ENCODE results near the gene TNS3.
"Not testable (repeated sequence)": the region's sequence is repeated elsewhere in the genome, so short reads cannot be mapped to it uniquely, and the experiment has no call there.

The TNS3 gene

GRCh38 chr7:47266131-47266706 is 315.7 kb downstream of the TNS3 start:
- peak; percentile 69 for DNase-seq

- no peak for DNase-seq
Observed at GRCh38 chr7:47265621-47266020, 316.3 kb downstream of the TNS3 start.

GRCh38 chr7:47264021-47264651 is 317.8 kb downstream of the TNS3 start:
- DNase-seq = no peak

- peak; percentile 33 for DNase-seq
Observed at GRCh38 chr7:47262881-47263280, 319.0 kb downstream of the TNS3 start.

GRCh38 chr7:47262160-47262559 is 319.8 kb downstream of the TNS3 start:
- DNase-seq = not testable (repeated sequence)

- no peak for DNase-seq
Observed at GRCh38 chr7:47260270-47260669, 321.6 kb downstream of the TNS3 start.

- no peak for DNase-seq
Observed at GRCh38 chr7:47259682-47260081, 322.2 kb downstream of the TNS3 start.

GRCh38 chr7:47258798-47259197 is 323.1 kb downstream of the TNS3 start:
- DNase-seq = no peak

GRCh38 chr7:47256016-47256415 is 325.9 kb downstream of the TNS3 start:
- no peak for DNase-seq

GRCh38 chr7:47255441-47255840 is 326.5 kb downstream of the TNS3 start:
- DNase-seq = no peak

- no peak for DNase-seq
Observed at GRCh38 chr7:47255007-47255406, 326.9 kb downstream of the TNS3 start.

- DNase-seq = peak; percentile 79
Observed at GRCh38 chr7:47254081-47254977, 327.6 kb downstream of the TNS3 start.

GRCh38 chr7:47253650-47254080 is 328.2 kb downstream of the TNS3 start:
- DNase-seq = no peak

- DNase-seq = no peak
Observed at GRCh38 chr7:47252675-47253074, 329.2 kb downstream of the TNS3 start.

- DNase-seq = no peak
Observed at GRCh38 chr7:47249361-47249760, 332.6 kb downstream of the TNS3 start.

GRCh38 chr7:47248797-47249196 is 333.1 kb downstream of the TNS3 start:
- DNase-seq = no peak

GRCh38 chr7:47247132-47247531 is 334.8 kb downstream of the TNS3 start:
- no peak for DNase-seq

- no peak for DNase-seq
Observed at GRCh38 chr7:47244692-47245091, 337.2 kb downstream of the TNS3 start.

GRCh38 chr7:47241112-47242065 is 340.5 kb downstream of the TNS3 start:
- DNase-seq = no peak

GRCh38 chr7:47239931-47240421 is 341.9 kb downstream of the TNS3 start:
- no peak for DNase-seq

GRCh38 chr7:47239034-47239433 is 342.9 kb downstream of the TNS3 start:
- DNase-seq = no peak

GRCh38 chr7:47236480-47237129 is 345.3 kb downstream of the TNS3 start:
- no peak for DNase-seq
